WTC11 (cell line): ENCODE data around the gene BABAM2. TPM values are rescaled to one million over a fixed set of nuclear protein-coding genes. Genes with fewer than 3 reads are reported as not detected.
A peak's percentile ranks its signal among the peaks of the same experiment; 100 is the strongest.

Experiments used
- ARID4B ChIP-seq: sonication (generic); formaldehyde crosslinking; IDR thresholded peaks from 2 replicates; pipeline ENCODE4 v1.8.0; 2023; ENCODE audit warnings: missing genetic modification reagents, mild to moderate bottlenecking, borderline replicate concordance
- E2F1 ChIP-seq: sonication (generic); formaldehyde crosslinking; IDR thresholded peaks from 2 replicates; pipeline ENCODE4 v1.8.0; 2022; ENCODE audit warnings: mild to moderate bottlenecking, missing genetic modification reagents
- ESRRA ChIP-seq: sonication (generic); formaldehyde crosslinking; IDR thresholded peaks from 2 replicates; pipeline ENCODE4 v1.8.1; 2022; ENCODE audit warnings: mild to moderate bottlenecking, missing genetic modification reagents, borderline replicate concordance
- HMGA2 ChIP-seq: fragments of 250-450 bp; sonication (Bioruptor Pico); IDR thresholded peaks from 2 replicates; pipeline ENCODE4 v1.4.0; 2021; ENCODE audit warnings: mild to moderate bottlenecking, moderate library complexity
- HMGXB4 ChIP-seq: sonication (generic); formaldehyde crosslinking; IDR thresholded peaks from 2 replicates; pipeline ENCODE4 v1.8.1; 2023; ENCODE audit warnings: mild to moderate bottlenecking, moderate library complexity, missing genetic modification reagents
- IRF1 ChIP-seq: sonication (generic); formaldehyde crosslinking; IDR thresholded peaks from 2 replicates; pipeline ENCODE4 v1.8.0; 2023; ENCODE audit warnings: missing genetic modification reagents
- KAT7 ChIP-seq: sonication (generic); formaldehyde crosslinking; IDR thresholded peaks from 2 replicates; pipeline ENCODE4 v1.8.1; 2023; ENCODE audit warnings: missing genetic modification reagents, mild to moderate bottlenecking, borderline replicate concordance
- MLX ChIP-seq: sonication (generic); formaldehyde crosslinking; IDR thresholded peaks from 2 replicates; pipeline ENCODE4 v1.8.1; 2023; ENCODE audit warnings: mild to moderate bottlenecking, missing genetic modification reagents, moderate library complexity
- MYBL2 ChIP-seq: sonication (generic); formaldehyde crosslinking; IDR thresholded peaks from 2 replicates; pipeline ENCODE4 v1.8.1; 2023; ENCODE audit warnings: mild to moderate bottlenecking, moderate library complexity, missing genetic modification reagents
- PREB ChIP-seq: sonication (generic); formaldehyde crosslinking; IDR thresholded peaks from 2 replicates; pipeline ENCODE4 v1.8.1; 2022; ENCODE audit warnings: mild to moderate bottlenecking, missing genetic modification reagents, moderate library complexity, borderline replicate concordance
- RORB ChIP-seq: fragments of 250-450 bp; sonication (Bioruptor Pico); IDR thresholded peaks from 2 replicates; pipeline ENCODE4 v1.9.0; 2021; ENCODE audit warnings: mild to moderate bottlenecking
- SMAD3 ChIP-seq: sonication (generic); formaldehyde crosslinking; IDR thresholded peaks from 2 replicates; pipeline ENCODE4 v1.8.0; 2022; ENCODE audit warnings: missing genetic modification reagents, mild to moderate bottlenecking, borderline replicate concordance
- SOX15 ChIP-seq: fragments of 250-450 bp; sonication (Bioruptor Pico); IDR thresholded peaks from 2 replicates; pipeline ENCODE4 v1.9.0; 2021; ENCODE audit warnings: mild to moderate bottlenecking
- TEAD1 ChIP-seq: sonication (generic); formaldehyde crosslinking; IDR thresholded peaks from 2 replicates; pipeline ENCODE4 v1.8.0; 2022; ENCODE audit warnings: mild to moderate bottlenecking, missing genetic modification reagents
- USF1 ChIP-seq: sonication (generic); formaldehyde crosslinking; IDR thresholded peaks from 2 replicates; pipeline ENCODE4 v1.8.0; 2022; ENCODE audit warnings: mild to moderate bottlenecking, missing genetic modification reagents
- ZNF219 ChIP-seq: sonication (generic); formaldehyde crosslinking; IDR thresholded peaks from 2 replicates; pipeline ENCODE4 v1.8.0; 2023; ENCODE audit warnings: missing genetic modification reagents, mild to moderate bottlenecking, borderline replicate concordance
- ZNF263 ChIP-seq: sonication (generic); formaldehyde crosslinking; IDR thresholded peaks from 2 replicates; pipeline ENCODE4 v1.8.1; 2022; ENCODE audit warnings: low read depth, mild to moderate bottlenecking, moderate library complexity, missing genetic modification reagents
- ZNF281 ChIP-seq: sonication (generic); formaldehyde crosslinking; IDR thresholded peaks from 2 replicates; pipeline ENCODE4 v1.8.0; 2023; ENCODE audit warnings: mild to moderate bottlenecking, missing genetic modification reagents
- ZNF423 ChIP-seq: fragments of 250-450 bp; sonication (Bioruptor Pico); IDR thresholded peaks from 2 replicates; pipeline ENCODE4 v2.1.2; 2022; ENCODE audit warnings: mild to moderate bottlenecking, moderate library complexity
- ZNF512 ChIP-seq: sonication (generic); formaldehyde crosslinking; IDR thresholded peaks from 2 replicates; pipeline ENCODE4 v1.8.1; 2022; ENCODE audit warnings: missing genetic modification reagents, borderline replicate concordance
- total RNA-seq: library from RNA; stranded (reverse); gene quantifications from 3 replicates; pipeline ENCODE4 v1.2.3, GENCODE V29; 2021

BABAM2 gene
- total RNA-seq, 1 experiment from 2014 or later = 16.5 TPM

- TF ChIP-seq ARID4B (CRISPR knock-in tag) (0 out of 2 replicates have a peak, but pooled peaks have one; percentile 42), PREB (no peak), ZNF263 (CRISPR knock-in tag) (no peak), ZNF281 (no peak), HMGA2 (CRISPR knock-in tag) (no peak), MYBL2 (no peak), SMAD3 (CRISPR knock-in tag) (no peak), SOX15 (no peak), KAT7 (CRISPR knock-in tag) (no peak), E2F1 (CRISPR knock-in tag) (no peak), IRF1 (CRISPR knock-in tag) (no peak), ZNF512 (CRISPR knock-in tag) (no peak), TEAD1 (no peak), ZNF423 (CRISPR knock-in tag) (no peak), MLX (CRISPR knock-in tag) (no peak), HMGXB4 (CRISPR knock-in tag) (peak; percentile 52), ESRRA (CRISPR knock-in tag) (no peak), USF1 (CRISPR knock-in tag) (no peak), RORB (no peak), ZNF219 (CRISPR knock-in tag) (no peak)
Measured at GRCh38 chr2:27890146-27890923, at the start of gene BABAM2, which contains the start of gene RBKS (continued).
